OCI-M2 (cell line): ENCODE measurements around the gene TSPAN1.

Experiments
- DNase-seq: peaks from one replicate; lab custom pipeline; 2025; ENCODE audit not compliant: unreplicated experiment; lab: John Stamatoyannopoulos, UW

TSPAN1 gene, protein sequence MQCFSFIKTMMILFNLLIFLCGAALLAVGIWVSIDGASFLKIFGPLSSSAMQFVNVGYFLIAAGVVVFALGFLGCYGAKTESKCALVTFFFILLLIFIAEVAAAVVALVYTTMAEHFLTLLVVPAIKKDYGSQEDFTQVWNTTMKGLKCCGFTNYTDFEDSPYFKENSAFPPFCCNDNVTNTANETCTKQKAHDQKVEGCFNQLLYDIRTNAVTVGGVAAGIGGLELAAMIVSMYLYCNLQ

DNA sequence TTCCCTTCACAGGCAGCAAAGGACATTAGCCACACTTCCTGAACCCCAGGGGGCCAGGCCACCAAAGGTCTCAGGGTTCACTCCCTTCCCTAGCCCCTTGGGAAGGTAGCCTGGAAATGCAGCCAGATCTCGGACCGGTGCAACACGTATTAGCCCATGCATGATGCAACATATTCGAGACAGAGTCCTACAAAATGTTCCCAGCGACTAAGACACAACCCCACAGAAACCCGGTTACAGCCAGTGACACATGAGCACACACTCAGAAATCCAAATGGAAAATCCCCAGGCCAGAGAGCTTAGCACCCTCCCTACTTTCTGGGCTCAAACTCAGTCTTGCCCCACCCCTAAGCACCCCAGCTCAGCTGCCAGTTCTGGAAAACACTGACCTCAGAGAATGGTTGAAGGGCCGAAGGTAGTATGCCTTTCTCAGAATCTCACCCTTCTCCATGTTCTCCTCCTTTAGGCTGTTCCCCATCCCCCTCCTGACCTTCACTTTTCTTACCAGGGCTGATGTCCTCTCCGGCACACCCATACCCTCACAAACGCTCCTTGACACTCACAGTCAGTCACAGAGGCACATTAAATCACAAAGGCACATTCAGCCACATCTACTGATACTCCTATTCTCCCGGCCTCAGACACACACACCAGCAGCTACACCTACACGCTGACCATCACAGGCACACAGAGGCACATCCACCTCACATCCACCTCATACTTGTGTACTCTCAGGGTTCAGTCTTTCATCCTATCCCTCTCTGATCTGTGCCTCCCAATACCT is at the start of gene TSPAN1:
TSS of gene TSPAN1 (plus strand) at position 640 of the 784 bp plus-strand sequence. CDS start 6,021 bp downstream, outside the sequence.
- DNase-seq = no peak

DNA sequence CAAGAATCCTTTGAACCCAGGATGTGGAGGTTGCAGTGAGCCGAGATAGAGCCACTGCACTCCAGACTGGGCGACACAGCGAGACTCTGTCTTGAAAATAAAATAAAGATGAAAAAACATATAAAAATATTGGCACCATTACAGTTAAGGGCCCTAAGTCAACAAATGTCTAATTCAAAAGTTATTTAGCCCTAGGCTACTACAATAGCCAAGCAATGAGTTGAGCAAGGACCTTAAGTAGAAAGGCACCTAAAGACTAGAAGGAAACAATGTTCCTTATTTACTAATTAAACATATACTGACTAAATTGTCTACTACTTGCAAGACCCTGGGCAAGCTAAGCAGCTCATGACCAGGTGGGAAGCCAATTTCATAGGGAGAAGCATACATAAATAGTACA is 46.5 kb upstream of the TSPAN1 start:
- no peak for DNase-seq

DNA sequence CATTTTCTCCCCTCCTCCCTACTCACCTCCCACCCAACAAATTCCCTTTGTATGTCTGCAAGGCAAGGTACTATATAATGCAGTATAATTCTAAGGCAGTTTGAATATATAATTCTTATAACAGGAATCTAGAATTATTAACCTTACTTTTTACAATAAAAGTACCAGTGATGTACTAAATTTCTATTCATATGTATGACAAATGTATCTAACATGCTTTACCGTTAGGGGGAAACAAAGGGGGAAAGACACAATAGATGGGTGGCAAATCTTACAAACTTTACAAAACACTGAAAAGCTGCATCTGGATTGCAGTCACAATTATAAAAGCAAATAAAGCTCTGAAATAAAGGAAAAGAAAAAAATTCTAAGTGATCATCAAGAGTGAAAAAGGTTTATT is 44.8 kb upstream of the TSPAN1 start:
- DNase-seq = no peak

DNA sequence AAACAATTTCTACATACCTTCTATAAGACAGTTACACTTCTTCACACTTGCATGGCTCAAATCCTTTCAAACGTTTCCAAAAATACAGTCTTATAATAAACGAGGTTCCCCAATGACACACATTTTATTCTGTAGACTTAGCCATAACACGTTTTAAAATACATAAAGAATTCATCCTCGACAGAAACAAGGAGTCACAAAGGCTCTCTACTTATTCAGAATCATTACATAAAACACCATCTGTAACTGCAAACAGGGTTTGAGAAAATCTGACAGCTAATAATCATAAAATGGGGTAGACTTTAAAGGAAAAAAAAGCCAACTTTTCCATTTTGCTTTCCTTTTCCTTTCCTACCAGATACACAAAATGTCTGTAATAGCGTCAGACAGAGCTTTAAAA is 44.3 kb upstream of the TSPAN1 start:
- DNase-seq = no peak

DNA sequence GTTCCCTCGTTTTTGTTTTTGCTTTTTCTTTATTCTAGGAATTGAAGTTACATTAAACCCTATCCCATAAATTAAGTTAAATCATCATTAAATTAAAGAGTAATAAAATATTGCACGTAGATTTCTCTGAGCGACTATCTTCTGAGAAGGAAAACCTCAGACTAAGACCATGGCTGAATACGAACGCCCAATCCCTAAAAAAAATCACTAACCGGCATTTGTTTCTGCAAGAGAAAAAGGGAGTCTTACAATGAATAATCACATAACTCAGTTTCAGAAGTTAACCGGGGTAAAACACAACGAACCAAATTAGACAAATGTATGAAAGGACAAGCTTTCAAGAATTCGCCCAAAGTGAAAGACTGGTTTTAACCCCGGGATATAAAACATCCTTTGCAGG is 43.8 kb upstream of the TSPAN1 start:
- DNase-seq = no peak

DNA sequence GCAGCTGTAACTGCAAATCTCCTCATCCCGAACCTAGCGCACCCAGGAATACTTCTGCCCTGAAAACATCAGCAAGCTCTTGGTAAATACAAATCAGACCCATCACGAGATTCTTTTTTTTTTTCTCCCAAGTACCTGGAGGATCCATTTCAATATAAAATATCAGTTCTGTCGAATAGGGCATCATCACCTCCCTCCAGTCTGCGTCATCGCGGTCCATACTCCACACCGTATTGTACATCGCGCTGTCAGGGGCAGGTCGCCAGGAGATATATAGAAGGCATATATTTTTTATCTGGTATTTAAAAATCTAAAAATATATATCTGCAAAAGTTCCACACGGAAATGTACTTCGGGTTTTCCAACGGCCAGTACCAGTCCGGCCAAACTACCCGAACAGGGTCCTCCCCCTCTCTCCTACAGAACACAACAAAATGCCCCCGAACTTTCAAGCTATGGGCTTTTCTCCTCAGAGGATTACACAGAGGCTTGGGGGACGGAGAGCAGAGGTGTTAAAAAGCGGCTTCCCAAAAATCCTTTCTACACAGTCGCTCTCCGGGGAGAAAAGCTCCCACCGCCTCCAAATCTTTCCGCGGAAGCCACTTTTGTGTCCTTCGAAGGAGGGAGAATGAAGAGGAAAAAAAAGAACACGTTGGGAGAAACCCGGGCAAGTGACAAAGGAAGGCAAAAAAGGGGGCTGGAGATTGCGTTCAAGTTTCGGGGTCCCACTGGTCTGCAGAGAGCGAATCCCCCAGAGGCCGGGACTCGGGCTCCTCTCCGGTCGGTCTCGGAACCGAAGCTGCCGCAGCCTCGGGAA is 43.0 kb upstream of the TSPAN1 start:
- no peak for DNase-seq

DNA sequence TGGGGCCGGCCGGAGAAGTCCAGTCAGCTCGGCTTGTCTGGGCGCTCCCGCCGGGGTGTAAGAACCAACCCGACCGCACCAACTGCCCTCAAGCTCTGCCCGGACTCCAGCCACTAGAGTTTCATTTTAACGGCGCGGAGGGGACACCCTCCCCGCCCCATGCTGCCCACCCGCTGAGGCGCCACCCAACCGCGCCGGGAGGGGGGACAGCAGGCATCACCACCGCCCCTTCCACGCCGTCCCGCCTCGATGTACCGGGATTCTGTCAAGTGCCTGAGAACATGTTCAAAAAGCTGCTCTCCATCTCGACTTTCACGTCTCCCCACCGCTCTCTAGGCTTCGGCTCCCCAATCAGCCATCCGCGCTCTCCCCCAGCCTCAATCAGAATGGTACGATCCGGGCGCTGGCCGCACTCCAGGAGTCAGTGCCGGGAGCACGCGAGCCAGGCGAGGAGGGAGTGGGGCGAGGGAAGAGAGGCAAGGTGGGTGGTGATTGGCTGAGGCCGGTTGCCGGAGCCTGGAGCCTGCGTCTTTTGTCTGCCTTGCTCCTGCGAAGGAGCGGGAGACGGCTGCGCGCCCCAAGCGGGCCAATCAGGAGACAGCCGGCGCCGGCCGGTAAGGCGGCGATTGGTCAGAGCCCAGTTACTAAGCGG is 42.2 kb upstream of the TSPAN1 start, which contains the start of gene PIK3R3:
TSS of gene PIK3R3 (minus strand) at position 101 of the 652 bp plus-strand sequence. CDS start 677 bp downstream, outside the sequence.
- DNase-seq = peak; percentile 86

DNA sequence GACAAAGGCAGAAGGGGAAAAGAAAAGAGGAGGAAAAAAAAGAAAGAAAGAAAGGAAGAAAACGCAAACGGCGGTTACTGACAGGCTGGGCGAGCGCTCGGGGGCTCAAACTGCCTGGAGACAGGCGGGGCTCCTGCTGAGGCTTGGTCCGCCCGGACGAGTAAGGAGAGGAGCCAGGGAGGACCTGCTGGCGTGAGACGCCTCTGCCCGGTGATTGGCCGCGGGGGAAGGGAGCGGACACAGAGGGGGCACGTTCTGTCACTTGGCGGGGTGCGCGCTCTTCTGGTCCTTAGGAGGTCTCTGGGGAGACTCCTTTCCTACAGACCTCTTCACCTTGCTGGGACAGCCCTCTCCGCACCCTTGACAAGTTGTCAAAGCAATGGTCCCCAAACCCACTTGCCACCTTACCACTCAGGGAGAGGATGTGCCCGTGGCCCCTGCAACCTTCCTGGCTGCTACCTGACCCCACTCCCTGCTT is 41.7 kb upstream of the TSPAN1 start:
- no peak for DNase-seq

DNA sequence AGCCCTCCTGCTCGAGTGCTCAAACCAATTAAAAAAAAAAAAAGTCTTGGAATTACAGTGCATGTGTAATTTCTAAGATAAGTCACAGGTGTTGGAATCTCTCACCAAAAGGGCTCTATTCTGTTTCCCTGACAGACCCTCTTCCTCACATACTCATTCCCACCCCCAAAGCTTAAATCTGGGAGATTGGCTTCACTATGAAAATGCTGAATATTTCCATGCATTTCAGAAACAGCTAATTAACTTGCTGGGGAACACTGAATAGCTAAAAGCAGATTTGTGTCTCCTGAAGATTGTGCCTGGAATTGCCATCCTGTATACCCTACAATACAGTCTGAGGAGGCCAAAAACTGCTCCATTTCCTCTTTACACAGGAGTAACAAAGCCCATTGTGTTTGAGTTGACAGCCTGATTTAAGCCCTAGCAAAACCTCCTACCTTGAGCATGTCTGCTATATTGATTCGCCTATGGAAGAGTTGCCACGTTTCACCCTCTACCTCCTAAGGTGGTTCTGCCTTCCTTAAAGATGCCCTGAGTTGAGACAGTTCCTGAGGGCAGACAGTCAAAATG is 41.0 kb upstream of the TSPAN1 start:
- DNase-seq = no peak

DNA sequence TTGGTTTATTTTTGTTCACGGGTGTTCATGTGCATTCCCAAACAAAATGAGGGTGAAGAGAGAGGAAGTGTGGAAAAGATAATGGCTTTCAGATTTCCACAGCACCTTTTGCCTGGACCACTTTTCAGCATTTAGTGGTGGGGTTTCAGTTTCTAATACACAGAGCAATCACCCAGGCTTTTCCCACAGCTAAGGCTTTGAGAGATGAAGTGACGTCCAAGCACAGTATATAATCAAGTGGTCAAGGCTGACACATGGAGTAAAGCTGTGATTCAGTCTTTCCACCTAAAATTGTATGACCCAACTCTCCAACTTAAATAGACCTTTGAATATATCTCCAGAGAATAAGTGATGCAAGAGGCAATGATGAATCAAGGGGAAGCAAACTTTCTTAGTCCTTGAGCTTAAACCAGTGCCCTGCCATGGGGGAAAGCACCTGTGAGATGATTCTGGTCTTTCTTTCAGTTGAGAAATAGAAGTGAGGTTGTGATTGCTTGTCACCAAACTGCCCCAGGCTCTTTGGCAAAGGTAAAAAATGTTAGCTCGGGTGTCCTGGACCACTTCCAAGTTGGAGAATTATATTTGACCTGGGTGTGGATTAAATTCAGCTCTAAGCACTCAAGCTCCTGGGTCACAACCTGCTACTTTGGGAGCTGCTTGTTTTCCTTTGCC is 40.1 kb upstream of the TSPAN1 start:
- DNase-seq = no peak

DNA sequence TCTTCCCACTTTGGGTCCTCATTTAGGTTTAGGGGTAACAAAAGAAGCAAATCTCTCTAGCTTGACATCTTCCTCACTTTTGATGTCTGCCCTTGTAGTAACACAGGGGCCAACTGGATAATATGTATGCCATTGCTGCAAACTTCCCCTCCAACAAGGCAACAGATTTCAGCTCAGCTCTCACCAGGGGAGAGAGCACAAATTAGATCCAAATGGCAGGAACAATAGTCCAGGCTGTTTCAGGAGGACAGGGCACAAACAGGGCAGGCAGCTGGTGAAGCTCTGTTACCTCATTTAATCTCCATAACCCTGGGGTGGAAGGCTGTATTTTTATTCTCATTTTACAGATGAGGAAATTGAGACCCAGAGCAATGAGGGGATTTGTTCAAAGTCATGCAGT is 38.2 kb upstream of the TSPAN1 start:
- DNase-seq = no peak

DNA sequence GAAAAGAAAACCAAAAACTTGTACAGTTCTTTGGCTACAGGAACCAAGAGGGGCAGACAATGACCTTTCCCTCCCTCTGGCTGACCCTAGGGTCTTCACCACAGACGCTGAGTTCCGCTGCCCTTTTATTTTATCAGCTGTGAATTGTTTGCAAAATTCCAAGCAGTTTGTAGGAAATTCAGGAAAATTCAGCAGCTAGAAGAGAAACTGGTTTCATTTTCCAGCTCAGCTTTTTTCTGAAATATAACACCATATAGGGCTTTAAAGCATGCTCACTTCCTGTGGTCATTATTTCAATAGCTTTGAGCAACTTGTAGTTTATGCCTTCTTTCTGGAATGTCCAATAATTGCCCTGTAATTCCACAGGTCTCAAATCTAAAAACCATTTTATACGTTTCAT is 37.0 kb upstream of the TSPAN1 start:
- no peak for DNase-seq

DNA sequence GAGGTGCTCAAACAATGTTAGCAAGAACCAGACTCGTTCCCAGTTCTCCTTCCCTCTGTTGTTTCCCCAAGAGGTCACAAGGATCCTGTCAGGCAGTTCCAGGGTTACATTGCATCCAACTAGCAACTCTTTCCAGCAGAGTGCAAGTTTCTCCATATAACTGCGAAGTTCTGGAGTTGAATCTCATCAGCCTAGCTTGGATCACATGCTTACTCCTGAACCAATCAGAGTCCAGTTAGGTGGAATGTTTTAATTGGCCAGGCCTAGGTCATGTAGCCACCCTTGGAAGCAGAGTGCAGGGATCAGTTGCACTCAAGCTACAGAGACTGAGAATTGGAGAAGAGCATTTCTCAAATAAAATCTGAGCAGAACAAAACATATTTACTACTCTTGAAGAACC is 26.6 kb upstream of the TSPAN1 start:
- no peak for DNase-seq

DNA sequence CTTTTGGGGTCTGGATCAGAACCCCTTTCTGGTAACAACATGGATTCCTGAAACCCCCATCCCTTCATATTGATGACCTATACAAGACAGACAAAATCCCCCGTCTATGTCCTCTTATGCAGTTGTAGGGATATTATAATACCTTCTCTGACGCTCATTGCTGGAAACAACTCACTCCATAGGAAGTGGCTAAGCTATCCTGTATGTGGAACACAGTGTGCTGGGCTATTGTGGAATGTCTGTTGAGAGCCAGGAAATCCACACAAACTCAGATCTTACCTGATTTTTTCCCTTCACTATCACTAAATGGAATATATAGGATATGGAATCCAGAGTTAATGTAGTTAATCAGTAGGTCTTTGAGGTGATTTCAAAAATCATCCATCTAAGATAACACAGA is 24.8 kb upstream of the TSPAN1 start:
- DNase-seq = no peak

DNA sequence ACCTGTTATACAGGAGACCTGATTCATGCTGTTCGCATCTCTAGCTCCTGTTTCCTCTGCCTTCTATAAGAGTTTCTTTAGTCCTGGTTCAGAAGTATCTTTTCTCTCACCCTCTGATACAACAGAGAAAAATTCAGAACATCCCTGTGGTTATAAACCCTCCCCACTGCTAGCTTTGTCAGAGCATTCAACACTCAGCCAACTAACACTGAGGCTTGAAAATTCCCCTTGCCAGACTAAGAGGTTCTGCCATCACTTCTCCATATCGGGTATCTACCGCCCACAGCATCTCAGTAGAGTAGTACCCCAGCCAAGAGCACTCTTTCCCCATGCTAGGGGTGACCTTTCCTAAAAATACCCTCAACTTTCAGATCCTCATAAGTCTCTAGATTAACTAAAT is 22.9 kb upstream of the TSPAN1 start:
- DNase-seq = no peak

DNA sequence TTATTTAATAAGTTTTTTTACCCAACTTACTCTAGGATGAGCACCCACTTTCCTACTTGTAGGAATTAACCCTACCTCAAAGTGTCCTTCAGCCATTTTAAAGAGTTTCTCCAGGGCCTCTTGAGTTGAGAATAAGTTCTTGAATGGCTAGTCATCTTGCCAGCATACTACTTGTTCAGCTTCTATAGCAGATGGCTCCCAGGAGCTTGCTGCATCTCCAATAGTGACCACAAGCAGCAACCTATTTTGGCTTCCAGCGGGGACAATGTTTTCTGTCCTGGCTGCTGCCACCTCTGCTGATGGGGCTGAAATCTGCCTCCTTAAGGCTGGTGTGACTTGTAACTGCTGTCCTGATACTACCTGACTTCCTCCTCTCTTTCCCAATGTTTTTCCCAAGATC is 21.7 kb upstream of the TSPAN1 start:
- no peak for DNase-seq

DNA sequence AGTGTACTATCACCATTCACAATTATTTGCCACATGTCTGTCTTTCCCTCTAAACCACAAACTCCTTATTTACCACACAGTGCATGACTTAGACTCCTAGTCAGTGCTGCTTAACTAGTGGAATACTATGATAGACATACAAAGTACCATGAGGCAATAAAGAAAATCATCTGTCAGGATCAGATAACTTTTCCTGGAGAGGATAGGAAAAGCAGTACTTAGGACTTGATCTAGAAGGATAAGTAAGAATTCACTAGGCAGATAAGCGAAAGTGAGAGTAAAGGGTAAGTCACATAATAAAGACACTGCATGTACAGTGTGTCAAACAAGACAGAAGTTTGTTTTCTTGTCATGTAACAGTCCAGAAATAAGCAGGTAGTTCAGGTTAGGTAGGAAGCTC is 21.2 kb upstream of the TSPAN1 start:
- DNase-seq = no peak

DNA sequence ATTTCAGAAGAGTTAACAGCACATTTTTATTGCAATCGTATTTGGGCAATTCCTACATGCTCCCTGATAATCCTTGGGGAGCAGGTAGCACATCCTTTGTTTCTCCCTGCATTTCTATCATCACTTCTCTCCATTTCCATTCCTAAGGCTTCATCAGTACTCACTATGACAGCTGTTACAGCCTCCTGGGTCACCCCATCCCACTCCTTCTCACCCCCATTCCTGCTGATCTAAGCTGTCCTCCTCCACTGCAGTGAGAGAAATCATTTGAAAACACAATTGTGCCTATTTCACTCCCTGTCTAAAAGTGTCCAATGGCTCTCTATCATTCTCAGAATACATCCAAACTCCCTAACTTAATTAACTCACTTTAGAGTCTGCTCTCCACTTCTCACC is 17.0 kb upstream of the TSPAN1 start:
- no peak for DNase-seq

DNA sequence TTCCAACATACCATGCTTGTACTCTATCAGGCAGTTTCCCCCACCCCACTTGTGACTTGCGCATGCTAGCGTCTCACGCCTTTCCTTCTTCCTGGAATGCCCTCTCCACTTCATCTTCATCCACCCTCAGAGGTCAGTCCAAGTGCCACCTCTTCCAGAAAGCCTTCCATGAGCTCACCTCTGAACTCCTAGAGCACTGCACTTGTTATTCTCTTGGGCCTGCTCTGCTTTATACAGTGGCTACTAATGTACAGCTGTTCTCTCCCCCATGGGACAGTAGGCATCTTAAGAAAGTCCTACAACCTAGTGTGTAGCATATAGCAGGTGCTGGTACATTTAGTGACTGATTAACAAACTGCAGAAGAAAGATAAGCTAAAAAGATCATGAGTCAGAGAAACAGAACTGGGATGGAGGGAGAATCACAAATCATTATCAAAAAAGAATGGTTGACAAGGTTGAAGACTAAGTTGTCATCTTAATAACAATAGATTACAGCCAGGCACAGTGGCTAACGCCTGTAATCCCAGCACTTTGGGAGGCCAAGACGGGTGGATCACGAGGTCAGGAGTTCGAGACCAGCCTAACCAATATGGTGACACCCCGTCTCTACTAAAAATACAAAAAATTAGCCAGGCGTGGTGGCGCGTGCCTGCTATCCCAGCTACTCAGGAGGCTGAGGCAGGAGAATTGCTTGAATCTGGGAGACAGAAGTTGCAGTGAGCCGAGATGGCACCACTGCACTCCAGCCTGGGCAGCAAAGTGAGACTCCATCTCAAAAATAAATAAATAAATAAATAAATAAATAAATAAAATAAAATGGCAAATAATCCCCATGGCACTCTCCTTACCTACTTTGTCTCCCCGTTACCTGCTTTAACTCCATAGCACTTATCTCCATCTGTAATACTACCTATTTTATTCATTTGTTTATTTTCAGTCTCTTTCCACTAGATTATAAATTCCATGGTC is 16.3 kb upstream of the TSPAN1 start:
- DNase-seq = no peak
